GM18498 (cell line): ENCODE measurements around the gene KLK1.
"Not testable (repeated sequence)": the region's sequence is repeated elsewhere in the genome, so short reads cannot be mapped to it uniquely, and the experiment has no call there.

ENCODE experiments used
- ATAC-seq: cut with Tn5 transposase; IDR thresholded peaks from one replicate; pipeline ENCODE4 v1.9.1; 2021; ENCODE audit warnings: mild to moderate bottlenecking, moderate library complexity; ENCODE audit not compliant: unreplicated experiment

The KLK1 gene

GRCh38 chr19:50794074-50794875 is 29.3 kb downstream of the KLK1 start:
- ATAC-seq = no peak

- no peak for ATAC-seq
Measured at GRCh38 chr19:50793558-50794065, 30.0 kb downstream of the KLK1 start.

GRCh38 chr19:50792272-50793250 is 31.0 kb downstream of the KLK1 start:
- no peak for ATAC-seq

GRCh38 chr19:50791594-50792271 is 31.9 kb downstream of the KLK1 start:
- no peak for ATAC-seq

- no peak for ATAC-seq
Measured at GRCh38 chr19:50790922-50791467, 32.6 kb downstream of the KLK1 start.

GRCh38 chr19:50790396-50790795 is 33.2 kb downstream of the KLK1 start, which contains the start of gene ACP4:
ACP4 (plus strand) TSS chr19:50790415; CDS start chr19:50790415, 0 bp downstream.
- no peak for ATAC-seq

- no peak for ATAC-seq
Measured at GRCh38 chr19:50785329-50785728, 38.3 kb downstream of the KLK1 start.

- ATAC-seq = no peak
Measured at GRCh38 chr19:50784710-50785109, 38.9 kb downstream of the KLK1 start.

- not testable (repeated sequence) for ATAC-seq
Measured at GRCh38 chr19:50783848-50784152, 39.8 kb downstream of the KLK1 start.

- ATAC-seq = no peak
Measured at GRCh38 chr19:50780753-50781435, 42.7 kb downstream of the KLK1 start.

GRCh38 chr19:50779504-50780457 is 43.8 kb downstream of the KLK1 start:
- ATAC-seq = no peak

- ATAC-seq = no peak
Measured at GRCh38 chr19:50778906-50779430, 44.6 kb downstream of the KLK1 start.

GRCh38 chr19:50777830-50778303 is 45.7 kb downstream of the KLK1 start:
- ATAC-seq = no peak

GRCh38 chr19:50777261-50777660 is 46.3 kb downstream of the KLK1 start:
- no peak for ATAC-seq

GRCh38 chr19:50776131-50776530 is 47.5 kb downstream of the KLK1 start:
- ATAC-seq = no peak

GRCh38 chr19:50773454-50773853 is 50.1 kb downstream of the KLK1 start:
- ATAC-seq = not testable (repeated sequence)

GRCh38 chr19:50772912-50773311 is 50.7 kb downstream of the KLK1 start:
- not testable (repeated sequence) for ATAC-seq

- ATAC-seq = no peak
Measured at GRCh38 chr19:50772476-50772875, 51.1 kb downstream of the KLK1 start.

GRCh38 chr19:50770888-50771287 is 52.7 kb downstream of the KLK1 start:
- no peak for ATAC-seq
